Measurements from ENCODE around the gene RNF115.

Gene RNF115

GRCh38 chr1:145859491-145860023, 35.7 kb upstream of the RNF115 start:
- Histone ChIP-seq H3K27ac (peak overlapping the region; percentile 22), H3K36me3 (ENCODE audit: insufficient read depth) (peaks cover 4% of the 10 kb centered on the region; the same call in 1 of the 2 replicates), H3K4me1 (ENCODE audit: low read depth, poor library complexity, severe bottlenecking) (peaks cover 17% of the 10 kb centered on the region), H4K20me1 (ENCODE audit: insufficient read depth) (no peaks in the 10 kb centered on the region), H3K4me2 (peak overlapping the region; percentile 74), H3K27me3 (ENCODE audit: insufficient read depth, low read depth) (no peaks in the 10 kb centered on the region; the same call in 1 of the 2 replicates), H3K79me2 (ENCODE audit: insufficient read depth, low read depth) (no peaks in the 10 kb centered on the region), H3K4me3 (IDR thresholded peaks at IDR 0.05; ENCODE audit: insufficient read depth, low read depth, low read length) (peak overlapping the region; percentile 100), H2AFZ (ENCODE audit: low read depth) (peak overlapping the region; percentile 93), H3K9ac (peak overlapping the region; percentile 35; the same call in 1 of the 2 replicates)
- TF ChIP-seq, protein P1, sequence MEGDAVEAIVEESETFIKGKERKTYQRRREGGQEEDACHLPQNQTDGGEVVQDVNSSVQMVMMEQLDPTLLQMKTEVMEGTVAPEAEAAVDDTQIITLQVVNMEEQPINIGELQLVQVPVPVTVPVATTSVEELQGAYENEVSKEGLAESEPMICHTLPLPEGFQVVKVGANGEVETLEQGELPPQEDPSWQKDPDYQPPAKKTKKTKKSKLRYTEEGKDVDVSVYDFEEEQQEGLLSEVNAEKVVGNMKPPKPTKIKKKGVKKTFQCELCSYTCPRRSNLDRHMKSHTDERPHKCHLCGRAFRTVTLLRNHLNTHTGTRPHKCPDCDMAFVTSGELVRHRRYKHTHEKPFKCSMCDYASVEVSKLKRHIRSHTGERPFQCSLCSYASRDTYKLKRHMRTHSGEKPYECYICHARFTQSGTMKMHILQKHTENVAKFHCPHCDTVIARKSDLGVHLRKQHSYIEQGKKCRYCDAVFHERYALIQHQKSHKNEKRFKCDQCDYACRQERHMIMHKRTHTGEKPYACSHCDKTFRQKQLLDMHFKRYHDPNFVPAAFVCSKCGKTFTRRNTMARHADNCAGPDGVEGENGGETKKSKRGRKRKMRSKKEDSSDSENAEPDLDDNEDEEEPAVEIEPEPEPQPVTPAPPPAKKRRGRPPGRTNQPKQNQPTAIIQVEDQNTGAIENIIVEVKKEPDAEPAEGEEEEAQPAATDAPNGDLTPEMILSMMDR (conservative IDR thresholded peaks at IDR 0.05; ENCODE audit: low read depth, low read length) = peak; percentile 7; the same call in 1 of the 2 replicates

DNA sequence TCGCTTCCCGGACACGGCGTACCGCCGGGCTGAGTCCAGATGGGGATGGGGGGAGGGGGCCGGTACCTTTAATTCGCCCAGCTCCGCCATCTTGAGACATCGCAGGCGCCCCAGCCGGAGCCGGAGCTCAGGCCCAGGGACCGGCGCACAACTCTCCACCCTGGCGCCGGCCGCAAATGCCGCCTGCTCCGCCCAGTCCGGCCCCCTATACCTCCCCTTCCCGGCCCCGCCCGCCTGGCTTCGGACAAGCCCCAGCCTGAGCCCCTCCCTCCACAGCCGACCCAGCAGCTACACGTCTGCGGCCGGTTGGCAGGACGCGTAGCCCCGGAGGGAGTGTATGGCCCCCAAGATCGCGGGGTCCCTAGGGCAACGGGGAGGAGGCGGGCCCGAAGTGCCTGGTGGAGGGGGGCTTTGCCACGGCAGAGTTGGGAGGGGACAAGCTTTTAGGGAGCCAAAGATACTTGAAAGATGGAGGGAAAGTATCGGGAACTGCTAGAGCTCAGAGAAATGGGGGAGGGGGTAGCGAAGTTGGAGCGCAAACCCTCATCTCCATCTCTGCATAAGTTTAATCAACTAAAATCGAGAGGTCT, 35.1 kb upstream of the RNF115 start, which contains the start of gene PIAS3:
Gene PIAS3 (minus strand): TSS at position 181 of the 590 bp plus-strand sequence. CDS start 91 bp downstream, at position 90.
- Histone ChIP-seq H3K27ac (peak within 1 kb of the TSS; percentile 22), H3K79me2 (ENCODE audit: insufficient read depth, low read depth) (no peaks in the 10 kb centered on the region), H3K4me2 (peak within 1 kb of the TSS; percentile 74), H3K9ac (peak within 1 kb of the TSS; percentile 35; the same call in 1 of the 2 replicates), H3K36me3 (ENCODE audit: insufficient read depth) (peaks cover 4% of the 10 kb centered on the region; the same call in 1 of the 2 replicates), H3K4me1 (ENCODE audit: low read depth, poor library complexity, severe bottlenecking) (peaks cover 17% of the 10 kb centered on the region), H3K4me3 (IDR thresholded peaks at IDR 0.05; ENCODE audit: insufficient read depth, low read depth, low read length) (peak within 1 kb of the TSS; percentile 100), H3K27me3 (ENCODE audit: insufficient read depth, low read depth) (no peaks in the 10 kb centered on the region; the same call in 1 of the 2 replicates), H4K20me1 (ENCODE audit: insufficient read depth) (no peaks in the 10 kb centered on the region), H2AFZ (ENCODE audit: low read depth) (peak within 1 kb of the TSS; percentile 93)
- TF ChIP-seq, protein P1 (conservative IDR thresholded peaks at IDR 0.05; ENCODE audit: low read depth, low read length) = no peak

DNA sequence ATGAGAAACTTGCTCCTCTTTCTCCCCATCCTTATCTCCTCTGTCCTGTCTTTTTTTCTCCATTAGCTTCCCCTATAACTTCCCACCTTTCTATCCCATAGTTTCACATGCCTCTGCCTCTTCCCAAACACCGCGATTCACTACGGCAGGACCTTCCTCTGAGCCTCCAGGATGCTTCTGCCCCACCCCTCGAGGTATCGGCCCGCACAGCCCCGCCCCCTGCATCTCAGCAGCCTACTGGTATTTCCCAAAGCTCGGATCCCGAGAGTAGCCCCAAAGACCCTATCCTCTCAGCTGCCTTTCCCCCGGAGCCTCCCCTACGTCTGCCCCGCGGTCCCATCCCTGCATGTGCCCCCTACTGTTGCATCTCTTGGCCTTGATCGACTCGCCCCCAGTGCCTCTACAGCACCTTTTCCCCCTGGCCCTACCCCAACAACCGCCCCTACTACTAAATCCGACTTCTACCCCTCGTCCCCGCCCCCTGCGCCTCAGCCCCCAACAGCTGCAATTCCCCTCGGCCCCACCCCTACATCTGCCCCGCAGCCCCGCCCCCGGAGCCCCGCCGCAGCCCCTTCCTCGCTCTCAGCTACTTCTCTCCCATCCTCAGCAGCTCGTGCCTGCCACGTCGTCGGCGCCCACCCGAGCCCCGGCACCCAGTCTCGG, 34.5 kb upstream of the RNF115 start:
- TF ChIP-seq, protein P1 (conservative IDR thresholded peaks at IDR 0.05; ENCODE audit: low read depth, low read length) = no peak
- Histone ChIP-seq H4K20me1 (ENCODE audit: insufficient read depth) (no peaks in the 10 kb centered on the region), H3K79me2 (ENCODE audit: insufficient read depth, low read depth) (no peaks in the 10 kb centered on the region), H3K4me3 (IDR thresholded peaks at IDR 0.05; ENCODE audit: insufficient read depth, low read depth, low read length) (peak overlapping the region; percentile 100), H3K4me2 (peak overlapping the region; percentile 74), H2AFZ (ENCODE audit: low read depth) (peak overlapping the region; percentile 93), H3K36me3 (ENCODE audit: insufficient read depth) (peaks cover 4% of the 10 kb centered on the region; the same call in 1 of the 2 replicates), H3K27me3 (ENCODE audit: insufficient read depth, low read depth) (no peaks in the 10 kb centered on the region; the same call in 1 of the 2 replicates), H3K4me1 (ENCODE audit: low read depth, poor library complexity, severe bottlenecking) (peaks cover 17% of the 10 kb centered on the region), H3K9ac (peak overlapping the region; percentile 35; the same call in 1 of the 2 replicates), H3K27ac (no peak overlapping the region)

DNA sequence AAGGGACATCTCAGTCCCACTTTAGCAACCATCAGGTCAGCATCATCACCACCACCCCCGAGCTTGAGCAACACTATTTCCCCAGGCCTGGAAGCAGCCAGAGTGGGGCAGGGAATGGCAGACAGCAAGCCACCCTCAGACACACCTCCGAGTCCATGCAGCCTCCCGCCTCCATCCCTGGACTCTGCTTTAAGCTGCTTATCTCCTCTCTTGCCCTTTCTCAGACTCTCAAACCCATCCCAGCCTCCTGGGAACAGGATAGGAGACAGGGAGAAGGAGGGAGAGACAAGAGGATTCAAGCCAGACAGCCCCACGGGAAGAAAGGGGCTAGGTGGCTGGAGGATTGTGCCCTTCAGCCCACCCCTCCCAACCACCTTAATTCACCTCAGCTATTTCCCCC, 33.3 kb upstream of the RNF115 start:
- Histone ChIP-seq H3K27me3 (ENCODE audit: insufficient read depth, low read depth) (no peaks in the 10 kb centered on the region), H3K4me2 (no peak overlapping the region), H2AFZ (ENCODE audit: low read depth) (no peak overlapping the region), H4K20me1 (ENCODE audit: insufficient read depth) (no peaks in the 10 kb centered on the region), H3K27ac (no peak overlapping the region), H3K4me3 (IDR thresholded peaks at IDR 0.05; ENCODE audit: insufficient read depth, low read depth, low read length) (no peak overlapping the region), H3K36me3 (ENCODE audit: insufficient read depth) (peaks cover 4% of the 10 kb centered on the region; the same call in 1 of the 2 replicates), H3K79me2 (ENCODE audit: insufficient read depth, low read depth) (no peaks in the 10 kb centered on the region), H3K4me1 (ENCODE audit: low read depth, poor library complexity, severe bottlenecking) (peaks cover 17% of the 10 kb centered on the region), H3K9ac (no peak overlapping the region)
- TF ChIP-seq, protein P1 (conservative IDR thresholded peaks at IDR 0.05; ENCODE audit: low read depth, low read length) = no peak

Data from KMS-11 (cell line).